H9 (cell line): ENCODE data around the gene TMEM107. TPM values are rescaled to one million over a fixed set of nuclear protein-coding genes. Genes with fewer than 3 reads are reported as not detected.

Experiments
- DNase-seq: peaks from one replicate; pipeline ENCODE4 v3.0.0-alpha.2; 2017
- H2AFZ ChIP-seq: one replicate; pipeline ENCODE4 v1.6.1; 2013; ENCODE audit warnings: mild to moderate bottlenecking, low read length, control low read depth, moderate library complexity
- H2AK5ac ChIP-seq: 2 replicates; pipeline ENCODE4 v1.6.1; 2013; ENCODE audit warnings: low read length, control low read depth, mixed read lengths; ENCODE audit not compliant: insufficient read length
- H2BK120ac ChIP-seq: one replicate; pipeline ENCODE4 v1.6.1; 2013; ENCODE audit warnings: low read depth, mild to moderate bottlenecking, low read length, control low read depth, inconsistent platforms; ENCODE audit not compliant: poor library complexity, severe bottlenecking
- H2BK12ac ChIP-seq: 2 replicates; pipeline ENCODE4 v1.6.1; 2013; ENCODE audit warnings: low read length, control low read depth, mixed read lengths, low read depth; ENCODE audit not compliant: insufficient read length
- H2BK15ac ChIP-seq: 2 replicates; pipeline ENCODE4 v1.6.1; 2013; ENCODE audit warnings: low read depth, low read length, control low read depth
- H2BK20ac ChIP-seq: one replicate; pipeline ENCODE4 v1.6.1; 2013; ENCODE audit warnings: low read depth, mild to moderate bottlenecking, low read length, control low read depth, inconsistent platforms; ENCODE audit not compliant: poor library complexity, severe bottlenecking
- H2BK5ac ChIP-seq: 2 replicates; pipeline ENCODE4 v1.6.1; 2013; ENCODE audit warnings: low read length, control low read depth, mixed read lengths; ENCODE audit not compliant: insufficient read length
- H3K14ac ChIP-seq: 2 replicates; pipeline ENCODE4 v1.6.1; 2013; ENCODE audit warnings: low read length, control low read depth; ENCODE audit not compliant: insufficient read depth
- H3K18ac ChIP-seq: 2 replicates; pipeline ENCODE4 v1.6.1; 2013; ENCODE audit warnings: low read depth, mild to moderate bottlenecking, mixed read lengths, low read length, control low read depth; ENCODE audit not compliant: insufficient read length
- H3K23ac ChIP-seq: 2 replicates; pipeline ENCODE4 v1.6.1; 2013; ENCODE audit warnings: low read length, control low read depth, mixed read lengths, low read depth; ENCODE audit not compliant: insufficient read length
- H3K23me2 ChIP-seq: 2 replicates; pipeline ENCODE4 v1.6.1; 2013; ENCODE audit warnings: low read depth, mild to moderate bottlenecking, mixed read lengths, low read length, control low read depth; ENCODE audit not compliant: insufficient read length, poor library complexity, severe bottlenecking
- H3K27ac ChIP-seq: 2 replicates; pipeline ENCODE4 v1.5.1; 2013; ENCODE audit warnings: low read length, control low read depth, mixed read lengths, low read depth; ENCODE audit not compliant: insufficient read length
- H3K27me3 ChIP-seq: 2 replicates; pipeline ENCODE4 v1.6.1; 2013; ENCODE audit warnings: low read length, control low read depth, inconsistent platforms; ENCODE audit not compliant: insufficient read depth
- H3K4ac ChIP-seq: 2 replicates; pipeline ENCODE4 v1.6.1; 2013; ENCODE audit warnings: low read depth, mild to moderate bottlenecking, control low read depth, inconsistent platforms, low read length, moderate library complexity
- H3K4me1 ChIP-seq: 2 replicates; pipeline ENCODE4 v1.6.1; 2013; ENCODE audit warnings: low read length, control low read depth, inconsistent platforms; ENCODE audit not compliant: insufficient read depth
- H3K4me2 ChIP-seq: 2 replicates; pipeline ENCODE4 v1.6.1; 2013; ENCODE audit warnings: low read length, control low read depth, mixed read lengths; ENCODE audit not compliant: insufficient read length, insufficient read depth
- H3K56ac ChIP-seq: 2 replicates; pipeline ENCODE4 v1.6.1; 2013; ENCODE audit warnings: low read depth, mild to moderate bottlenecking, mixed read lengths, low read length, control low read depth; ENCODE audit not compliant: insufficient read length
- H3K79me1 ChIP-seq: 2 replicates; pipeline ENCODE4 v1.6.1; 2013; ENCODE audit warnings: low read depth, mild to moderate bottlenecking, moderate library complexity, low read length, control low read depth, inconsistent platforms; ENCODE audit not compliant: insufficient read depth, poor library complexity, severe bottlenecking
- H3K79me2 ChIP-seq: 2 replicates; pipeline ENCODE4 v1.6.1; 2013; ENCODE audit warnings: low read length, control low read depth, inconsistent platforms; ENCODE audit not compliant: insufficient read depth
- H3K9ac ChIP-seq: 2 replicates; pipeline ENCODE4 v1.6.1; 2013; ENCODE audit warnings: low read length, control low read depth, mixed read lengths; ENCODE audit not compliant: insufficient read length; ENCODE audit errors: extremely low read depth
- H3K9me3 ChIP-seq: one replicate; pipeline ENCODE4 v1.6.1; 2013; ENCODE audit warnings: low read depth, low read length, inconsistent platforms; ENCODE audit not compliant: control insufficient read depth
- H3T11ph ChIP-seq: one replicate; pipeline ENCODE4 v1.6.1; 2013; ENCODE audit warnings: mild to moderate bottlenecking, low read length, control low read depth, inconsistent platforms
- H4K20me1 ChIP-seq: one replicate; pipeline ENCODE4 v1.6.1; 2013; ENCODE audit not compliant: control insufficient read depth, insufficient read length, insufficient read depth
- H4K5ac ChIP-seq: 2 replicates; pipeline ENCODE4 v1.6.1; 2013; ENCODE audit warnings: low read depth, mild to moderate bottlenecking, mixed read lengths, low read length, control low read depth; ENCODE audit not compliant: insufficient read length
- H4K8ac ChIP-seq: replicated peaks from 2 replicates; pipeline ENCODE4 v1.6.1; 2013; ENCODE audit warnings: low read length, control low read depth, mixed read lengths, low read depth; ENCODE audit not compliant: insufficient read length
- H4K91ac ChIP-seq: 2 replicates; pipeline ENCODE4 v1.6.1; 2013; ENCODE audit warnings: low read depth, mild to moderate bottlenecking, moderate library complexity, mixed read lengths, low read length, control low read depth; ENCODE audit not compliant: insufficient read length
- H3K27ac Mint-ChIP-seq, 3 experiments: 2 replicates in 2 of 3; 3 replicates in 1 of 3; pipeline ENCODE4 v1.8.0; 2020 to 2021; ENCODE audit warnings: mixed read lengths in 3 of 3, mild to moderate bottlenecking in 1 of 3, moderate library complexity in 1 of 3
- H3K27me3 Mint-ChIP-seq: 2 replicates; pipeline ENCODE4 v1.8.0; 2021; ENCODE audit warnings: low read depth, mild to moderate bottlenecking, moderate library complexity, mixed read lengths
- H3K36me3 Mint-ChIP-seq, 3 experiments: 2 replicates in 2 of 3; 3 replicates in 1 of 3; pipeline ENCODE4 v1.8.0; 2020 to 2021; ENCODE audit warnings: low read depth in 3 of 3, mixed read lengths in 3 of 3; ENCODE audit not compliant: insufficient read depth in 1 of 3
- H3K4me1 Mint-ChIP-seq, 2 experiments: 2 replicates each; pipeline ENCODE4 v1.8.0; 2020; ENCODE audit warnings: mixed read lengths in 2 of 2
- H3K4me3 Mint-ChIP-seq, 2 experiments: 2 replicates in 1 of 2; 3 replicates in 1 of 2; pipeline ENCODE4 v1.8.0; 2020 to 2021; ENCODE audit warnings: mild to moderate bottlenecking in 2 of 2, mixed read lengths in 2 of 2, moderate library complexity in 1 of 2
- H3K9me3 Mint-ChIP-seq, 2 experiments: 2 replicates in 1 of 2; 3 replicates in 1 of 2; pipeline ENCODE4 v1.8.0; 2020; ENCODE audit warnings: mild to moderate bottlenecking in 2 of 2, mixed read lengths in 2 of 2, moderate library complexity in 1 of 2
- WGBS: extraction: QIAGEN DNeasy Blood & Tissue Kit; methylation state at CpG from one replicate; pipeline ENCODE4 v1.1.7; 2013; ENCODE audit warnings: missing lambda C conversion rate, low lambda C conversion rate, mixed read lengths; ENCODE audit not compliant: insufficient read length; ENCODE audit errors: extremely low coverage; 5-methylcytosine and 5-hydroxymethylcytosine counted together
- total RNA-seq: library from RNA; stranded (reverse); gene quantifications from 2 replicates; pipeline ENCODE4 v1.2.1, GENCODE V29; 2021
- TF ChIP-seq, protein P1 (sequence below): fragments of 200-600 bp; sonication (generic); conservative IDR thresholded peaks from 3 replicates; pipeline ENCODE4 v1.8.0; 2021; ENCODE audit warnings: antibody characterized with exemption, mild to moderate bottlenecking

TMEM107 gene
- total RNA-seq, 1 experiment from 2014 or later: 12.7 TPM

DNA sequence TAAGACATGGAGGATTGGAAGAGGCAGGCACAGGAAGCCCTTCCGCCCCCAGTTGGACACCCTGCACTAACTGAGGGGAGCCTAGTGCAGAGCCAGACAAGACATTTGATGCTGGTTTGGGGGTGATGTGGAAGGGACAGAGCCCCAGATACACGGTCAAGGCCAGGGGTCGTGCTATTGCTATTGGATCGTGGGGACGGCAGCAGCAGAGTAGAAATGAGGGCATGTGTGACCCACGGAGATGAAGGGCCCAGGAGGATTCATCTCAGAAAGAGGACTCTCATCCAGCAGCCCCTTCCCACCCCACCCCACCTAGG is 11.4 kb downstream of the TMEM107 start:
- no peak overlapping the region for H2BK12ac ChIP-seq

More for the DNA sequence above, 11.4 kb downstream of the TMEM107 start:
- H3K56ac ChIP-seq: no peak overlapping the region
- H3K4ac ChIP-seq: no peak overlapping the region
- peak overlapping the region in 1 of 2 experiments; percentile 68; a peak in 2 of 5 replicates for H3K4me3 Mint-ChIP-seq
- H3K27me3 Mint-ChIP-seq: no peaks in the 10 kb centered on the region
- H3K9me3 ChIP-seq: no peaks in the 10 kb centered on the region
- peak overlapping the region in 2 of 3 experiments; percentile 66 to 80; a peak in 3 of 7 replicates for H3K27ac Mint-ChIP-seq
- peak overlapping the region; percentile 9 for H3K4me2 ChIP-seq
- H3K9ac ChIP-seq: no peak overlapping the region
- H3K27ac ChIP-seq: no peak overlapping the region
- TF ChIP-seq, protein P1, sequence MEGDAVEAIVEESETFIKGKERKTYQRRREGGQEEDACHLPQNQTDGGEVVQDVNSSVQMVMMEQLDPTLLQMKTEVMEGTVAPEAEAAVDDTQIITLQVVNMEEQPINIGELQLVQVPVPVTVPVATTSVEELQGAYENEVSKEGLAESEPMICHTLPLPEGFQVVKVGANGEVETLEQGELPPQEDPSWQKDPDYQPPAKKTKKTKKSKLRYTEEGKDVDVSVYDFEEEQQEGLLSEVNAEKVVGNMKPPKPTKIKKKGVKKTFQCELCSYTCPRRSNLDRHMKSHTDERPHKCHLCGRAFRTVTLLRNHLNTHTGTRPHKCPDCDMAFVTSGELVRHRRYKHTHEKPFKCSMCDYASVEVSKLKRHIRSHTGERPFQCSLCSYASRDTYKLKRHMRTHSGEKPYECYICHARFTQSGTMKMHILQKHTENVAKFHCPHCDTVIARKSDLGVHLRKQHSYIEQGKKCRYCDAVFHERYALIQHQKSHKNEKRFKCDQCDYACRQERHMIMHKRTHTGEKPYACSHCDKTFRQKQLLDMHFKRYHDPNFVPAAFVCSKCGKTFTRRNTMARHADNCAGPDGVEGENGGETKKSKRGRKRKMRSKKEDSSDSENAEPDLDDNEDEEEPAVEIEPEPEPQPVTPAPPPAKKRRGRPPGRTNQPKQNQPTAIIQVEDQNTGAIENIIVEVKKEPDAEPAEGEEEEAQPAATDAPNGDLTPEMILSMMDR: no peak
- DNase-seq: no peak
- no peak overlapping the region for H4K5ac ChIP-seq
- H3K23me2 ChIP-seq: peaks cover 13% of the 10 kb centered on the region
- H3K27me3 ChIP-seq: no peaks in the 10 kb centered on the region
- H3K79me1 ChIP-seq: no peaks in the 10 kb centered on the region
- H3K4me1 ChIP-seq: peaks cover 3% of the 10 kb centered on the region; the same call in 1 of the 2 replicates
- H2AK5ac ChIP-seq: no peak overlapping the region
- peaks cover 38 to 42% of the 10 kb centered on the region in 2 experiments for H3K4me1 Mint-ChIP-seq
- H4K8ac ChIP-seq: no peak overlapping the region
- peaks cover 10 to 20% (median 20%) of the 10 kb centered on the region in 3 experiments; a peak in 6 of 7 replicates for H3K36me3 Mint-ChIP-seq
- no peaks in the 10 kb centered on the region for H4K20me1 ChIP-seq
- no peak overlapping the region for H2BK120ac ChIP-seq
- no peaks in the 10 kb centered on the region for H3K79me2 ChIP-seq
- no peak overlapping the region for H2BK5ac ChIP-seq
- no peak overlapping the region for H2AFZ ChIP-seq
- no peak overlapping the region for H3K14ac ChIP-seq
- H3K23ac ChIP-seq: no peak overlapping the region
- H3K18ac ChIP-seq: no peak overlapping the region
- H3K9me3 Mint-ChIP-seq: no peaks in the 10 kb centered on the region
- H3T11ph ChIP-seq: no peak overlapping the region
- H2BK15ac ChIP-seq: no peak overlapping the region
- WGBS: no CpG with 5 or more reads among the region's 6 CpGs
- no peak overlapping the region for H4K91ac ChIP-seq
- no peak overlapping the region for H2BK20ac ChIP-seq
